Uterine smooth muscle cell (primary cell): Measurements from ENCODE around the gene DENND5B. TPM values are rescaled to one million over a fixed set of nuclear protein-coding genes. Genes with fewer than 3 reads are reported as not detected.

Experiments
- total RNA-seq: library from RNA; depleted of rRNA; stranded (reverse); fragments of >200 nt; gene quantifications from 2 replicates; pipeline ENCODE4 v1.2.3, GENCODE V29; 2014

Gene DENND5B
- total RNA-seq: 7.9 and 8.5 TPM in 2 replicates

DNA sequence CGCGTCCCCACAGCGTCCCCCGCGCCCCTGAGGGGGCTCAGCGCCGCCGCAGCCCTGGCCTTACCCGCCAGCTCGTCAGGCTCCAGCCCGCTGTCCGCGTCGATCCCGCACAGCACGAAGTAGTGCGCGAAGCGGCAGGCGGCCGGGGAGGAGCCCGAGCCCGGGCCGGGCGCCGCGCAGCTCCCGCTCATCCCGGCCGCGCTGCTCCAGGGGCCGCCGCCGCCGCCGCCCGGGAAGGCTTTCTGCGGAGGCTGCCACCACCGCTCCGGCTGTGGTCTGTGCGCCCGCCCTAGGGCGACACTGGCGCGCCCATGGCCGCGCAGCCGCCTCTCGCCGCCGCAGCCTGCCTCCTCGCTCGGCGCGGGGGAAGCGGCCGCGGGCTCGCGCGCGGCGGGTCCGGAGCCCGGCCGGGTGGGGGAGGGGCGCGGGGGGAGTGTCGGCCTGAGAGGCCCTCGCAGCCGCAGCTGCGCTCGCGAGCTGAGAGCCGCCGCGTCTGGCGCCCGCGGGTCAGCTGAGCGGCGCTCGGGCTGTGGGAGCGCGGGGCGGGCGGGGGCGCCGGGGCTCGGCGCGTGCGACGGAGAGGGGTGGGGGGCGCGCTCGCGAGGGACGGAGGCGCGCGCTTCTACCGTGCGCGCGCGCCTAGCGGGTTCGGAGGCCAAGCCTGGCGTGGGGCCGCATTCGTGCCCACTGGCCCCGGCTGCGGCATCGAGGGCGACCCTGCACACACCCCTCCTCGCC, at the start of gene DENND5B:
DENND5B (minus strand) TSS at position 495 of the 738 bp plus-strand sequence; CDS start at position 191, 304 bp downstream.

Other genes with a start within 250 kb of the DENND5B start
- 3.3 and 5.9 TPM in 2 replicates for gene ETFBKMT, start 68.6 kb upstream of the DENND5B start, total RNA-seq
- 11.2 and 11.3 TPM in 2 replicates for gene AMN1, start 137.9 kb upstream of the DENND5B start, total RNA-seq